Stimulated activated CD8-positive, alpha-beta memory T cell treated with anti-CD3 and anti-CD28 coated beads, Interleukin-12 subunit alpha, Interleukin-12 subunit beta, amount 100 ng/mL, for 4 hours (primary cell): ENCODE results near the gene USP35.
"Not testable (repeated sequence)": the region's sequence is repeated elsewhere in the genome, so short reads cannot be mapped to it uniquely, and the experiment has no call there.

Experiments used
- DNase-seq: peaks from one replicate; pipeline ENCODE4 v3.0.0-alpha.2; 2020; ENCODE audit warnings: low read depth

Gene USP35

GRCh38 chr11:78233046-78233445, 44.3 kb downstream of the USP35 start:
- not testable (repeated sequence) for DNase-seq

GRCh38 chr11:78234006-78234405, 45.3 kb downstream of the USP35 start:
- DNase-seq: no peak

- no peak for DNase-seq
Measured at GRCh38 chr11:78237293-78238046, 48.8 kb downstream of the USP35 start.

- no peak for DNase-seq
Measured at GRCh38 chr11:78239781-78240180, 51.1 kb downstream of the USP35 start.

- DNase-seq: no peak
Measured at GRCh38 chr11:78241475-78241874, 52.8 kb downstream of the USP35 start.

GRCh38 chr11:78244080-78244479, 55.4 kb downstream of the USP35 start:
- DNase-seq: no peak

GRCh38 chr11:78244546-78245255, 56.0 kb downstream of the USP35 start:
- DNase-seq: no peak

- no peak for DNase-seq
Measured at GRCh38 chr11:78248191-78248590, 59.5 kb downstream of the USP35 start.

- no peak for DNase-seq
Measured at GRCh38 chr11:78248903-78249302, 60.2 kb downstream of the USP35 start.

- no peak for DNase-seq
Measured at GRCh38 chr11:78250099-78250498, 61.4 kb downstream of the USP35 start.

GRCh38 chr11:78251083-78251775, 62.5 kb downstream of the USP35 start:
- DNase-seq: no peak

GRCh38 chr11:78253797-78254196, 65.1 kb downstream of the USP35 start:
- no peak for DNase-seq

GRCh38 chr11:78254268-78254667, 65.5 kb downstream of the USP35 start:
- no peak for DNase-seq

- DNase-seq: no peak
Measured at GRCh38 chr11:78255919-78256318, 67.2 kb downstream of the USP35 start.

- DNase-seq: no peak
Measured at GRCh38 chr11:78256962-78257361, 68.2 kb downstream of the USP35 start.

- DNase-seq: no peak
Measured at GRCh38 chr11:78257654-78258053, 68.9 kb downstream of the USP35 start.

GRCh38 chr11:78259777-78260487, 71.2 kb downstream of the USP35 start:
- DNase-seq: no peak

GRCh38 chr11:78261367-78261766, 72.6 kb downstream of the USP35 start:
- no peak for DNase-seq

- DNase-seq: no peak
Measured at GRCh38 chr11:78261828-78262227, 73.1 kb downstream of the USP35 start.

- DNase-seq: no peak
Measured at GRCh38 chr11:78262238-78262637, 73.5 kb downstream of the USP35 start.

- DNase-seq: no peak
Measured at GRCh38 chr11:78262691-78263090, 74.0 kb downstream of the USP35 start.
